ENCODE data around the gene DMKN. TPM values are rescaled to one million over a fixed set of nuclear protein-coding genes. Genes with fewer than 3 reads are reported as not detected.

DMKN gene
- total and polyA plus RNA-seq, 12 donors: 2.7 to 70.5 (median 19.7) TPM

DNA sequence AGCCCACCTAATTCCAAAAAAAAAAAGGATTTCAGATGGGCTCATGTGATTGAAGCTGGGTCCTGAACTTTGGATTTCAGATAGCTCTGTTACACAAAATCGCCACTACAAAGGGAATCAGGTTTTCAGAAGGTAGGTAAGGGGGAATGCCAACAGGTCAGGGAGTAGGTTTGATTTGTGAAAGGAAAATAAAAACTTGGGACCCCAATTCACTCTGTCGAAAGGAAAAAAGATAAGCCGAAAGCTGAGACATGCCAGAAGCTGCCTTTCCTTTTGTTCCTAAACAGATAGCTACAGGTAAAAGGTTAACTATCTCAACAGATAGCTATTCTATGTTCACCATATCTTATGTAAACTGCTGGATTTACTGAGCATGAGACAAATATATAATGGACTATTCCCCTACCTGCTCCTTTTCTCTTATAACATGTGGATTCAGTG, 27.2 kb downstream of the DMKN start:
- Histone ChIP-seq H3K9me3 (replicated peaks in 1 of 3) (no peaks in the 10 kb centered on the region), H3K27me3 (no peaks in the 10 kb centered on the region), H3K36me3 (replicated peaks in 1 of 2) (no peaks in the 10 kb centered on the region), H3K27ac (no peak overlapping the region), H3K4me3 (no peak overlapping the region), H3K4me1 (replicated peaks in 1 of 2) (no peaks in the 10 kb centered on the region)
- TF ChIP-seq, protein P1, sequence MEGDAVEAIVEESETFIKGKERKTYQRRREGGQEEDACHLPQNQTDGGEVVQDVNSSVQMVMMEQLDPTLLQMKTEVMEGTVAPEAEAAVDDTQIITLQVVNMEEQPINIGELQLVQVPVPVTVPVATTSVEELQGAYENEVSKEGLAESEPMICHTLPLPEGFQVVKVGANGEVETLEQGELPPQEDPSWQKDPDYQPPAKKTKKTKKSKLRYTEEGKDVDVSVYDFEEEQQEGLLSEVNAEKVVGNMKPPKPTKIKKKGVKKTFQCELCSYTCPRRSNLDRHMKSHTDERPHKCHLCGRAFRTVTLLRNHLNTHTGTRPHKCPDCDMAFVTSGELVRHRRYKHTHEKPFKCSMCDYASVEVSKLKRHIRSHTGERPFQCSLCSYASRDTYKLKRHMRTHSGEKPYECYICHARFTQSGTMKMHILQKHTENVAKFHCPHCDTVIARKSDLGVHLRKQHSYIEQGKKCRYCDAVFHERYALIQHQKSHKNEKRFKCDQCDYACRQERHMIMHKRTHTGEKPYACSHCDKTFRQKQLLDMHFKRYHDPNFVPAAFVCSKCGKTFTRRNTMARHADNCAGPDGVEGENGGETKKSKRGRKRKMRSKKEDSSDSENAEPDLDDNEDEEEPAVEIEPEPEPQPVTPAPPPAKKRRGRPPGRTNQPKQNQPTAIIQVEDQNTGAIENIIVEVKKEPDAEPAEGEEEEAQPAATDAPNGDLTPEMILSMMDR (IDR thresholded peaks at IDR 0.05): no peak
- TF ChIP-seq POLR2A (IDR thresholded peaks at IDR 0.05): no peak
- no peak for DNase-seq
- 66 to 72% (median 69%) methylated on average over 3 of the region's 3 CpGs for WGBS, 4 donors
- intact Hi-C loops (cut with DNase I): no loop called here

DNA sequence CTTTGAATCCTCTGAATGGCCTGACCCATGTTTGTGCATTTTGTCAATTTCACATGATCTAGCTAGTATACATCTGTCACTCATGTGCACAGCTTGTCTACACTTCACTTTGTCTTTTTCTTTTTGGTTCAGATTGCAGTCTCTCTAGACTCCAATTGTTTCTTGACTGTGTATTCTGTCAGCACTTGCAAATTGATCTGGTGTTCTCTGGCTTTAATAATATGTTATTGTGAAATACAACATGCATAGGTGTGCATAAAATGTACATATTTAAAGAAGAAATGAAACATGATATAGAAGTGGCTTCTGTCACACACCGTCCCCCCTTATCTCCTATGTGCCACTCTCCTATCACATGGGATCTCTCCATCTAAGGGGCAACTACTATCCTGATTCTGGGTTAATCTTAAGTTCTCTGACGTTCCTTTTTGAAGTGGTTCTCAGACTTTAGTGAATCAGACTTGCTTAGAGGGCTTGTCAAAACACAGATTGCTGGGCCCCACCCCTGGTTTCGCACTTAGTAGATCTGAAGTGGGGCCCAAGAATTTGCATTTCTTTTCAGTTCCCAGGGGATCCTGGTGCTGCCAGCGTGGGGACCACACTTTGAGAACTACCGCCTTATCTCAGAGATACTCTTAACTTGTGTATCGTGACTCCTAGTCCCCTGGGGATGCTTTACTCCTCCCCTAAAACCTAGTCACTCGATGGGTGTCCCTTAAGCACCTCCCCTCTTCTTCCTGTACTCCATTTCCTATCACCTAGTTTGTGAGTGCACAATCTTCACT, 29.0 kb downstream of the DMKN start:
- Histone ChIP-seq H3K9me3 (replicated peaks in 1 of 3) (no peaks in the 10 kb centered on the region), H3K4me3 (no peak overlapping the region), H3K36me3 (replicated peaks in 1 of 2) (no peaks in the 10 kb centered on the region), H3K27me3 (no peaks in the 10 kb centered on the region), H3K4me1 (replicated peaks in 1 of 2) (no peaks in the 10 kb centered on the region), H3K27ac (no peak overlapping the region)
- 73 to 81% (median 81%) methylated on average over 7 of the region's 7 CpGs for WGBS, 4 donors
- TF ChIP-seq, protein P1 (IDR thresholded peaks at IDR 0.05): no peak
- TF ChIP-seq POLR2A (IDR thresholded peaks at IDR 0.05): no peak
- intact Hi-C loops (cut with DNase I): no loop called here
- no peak for DNase-seq

DNA sequence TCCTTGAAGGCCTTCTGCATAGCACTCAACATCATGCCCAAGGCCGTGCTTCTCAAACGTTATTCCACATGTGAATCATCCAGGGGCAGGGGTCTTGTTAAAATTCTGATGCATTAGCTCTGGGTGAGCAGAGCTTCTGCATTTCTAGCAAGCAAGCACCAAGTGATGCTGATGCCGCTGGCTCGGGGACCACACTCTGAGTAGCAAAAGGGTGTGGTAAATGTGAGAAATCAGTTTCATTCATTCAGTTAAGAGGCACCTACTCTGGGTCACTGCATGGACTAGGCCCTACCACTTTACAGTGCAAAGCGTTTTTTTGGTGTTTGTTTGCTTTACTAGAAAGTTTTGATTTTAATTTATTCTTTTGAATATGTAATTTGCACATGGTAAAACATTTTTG, 30.4 kb downstream of the DMKN start:
- no peaks in the 10 kb centered on the region for H3K9me3 ChIP-seq (replicated peaks in 1 of 3)
- no peak for TF ChIP-seq POLR2A (IDR thresholded peaks at IDR 0.05)
- TF ChIP-seq, protein P1 (IDR thresholded peaks at IDR 0.05): no peak
- 63 to 75% (median 71%) methylated on average over 5 of the region's 5 CpGs for WGBS, 4 donors
- H3K36me3 ChIP-seq (replicated peaks in 1 of 2): no peaks in the 10 kb centered on the region
- no peaks in the 10 kb centered on the region for H3K27me3 ChIP-seq
- intact Hi-C loops (cut with DNase I): no loop called here
- H3K4me3 ChIP-seq: no peak overlapping the region
- H3K4me1 ChIP-seq (replicated peaks in 1 of 2): no peaks in the 10 kb centered on the region
- no peak for DNase-seq
- no peak overlapping the region for H3K27ac ChIP-seq

DNA sequence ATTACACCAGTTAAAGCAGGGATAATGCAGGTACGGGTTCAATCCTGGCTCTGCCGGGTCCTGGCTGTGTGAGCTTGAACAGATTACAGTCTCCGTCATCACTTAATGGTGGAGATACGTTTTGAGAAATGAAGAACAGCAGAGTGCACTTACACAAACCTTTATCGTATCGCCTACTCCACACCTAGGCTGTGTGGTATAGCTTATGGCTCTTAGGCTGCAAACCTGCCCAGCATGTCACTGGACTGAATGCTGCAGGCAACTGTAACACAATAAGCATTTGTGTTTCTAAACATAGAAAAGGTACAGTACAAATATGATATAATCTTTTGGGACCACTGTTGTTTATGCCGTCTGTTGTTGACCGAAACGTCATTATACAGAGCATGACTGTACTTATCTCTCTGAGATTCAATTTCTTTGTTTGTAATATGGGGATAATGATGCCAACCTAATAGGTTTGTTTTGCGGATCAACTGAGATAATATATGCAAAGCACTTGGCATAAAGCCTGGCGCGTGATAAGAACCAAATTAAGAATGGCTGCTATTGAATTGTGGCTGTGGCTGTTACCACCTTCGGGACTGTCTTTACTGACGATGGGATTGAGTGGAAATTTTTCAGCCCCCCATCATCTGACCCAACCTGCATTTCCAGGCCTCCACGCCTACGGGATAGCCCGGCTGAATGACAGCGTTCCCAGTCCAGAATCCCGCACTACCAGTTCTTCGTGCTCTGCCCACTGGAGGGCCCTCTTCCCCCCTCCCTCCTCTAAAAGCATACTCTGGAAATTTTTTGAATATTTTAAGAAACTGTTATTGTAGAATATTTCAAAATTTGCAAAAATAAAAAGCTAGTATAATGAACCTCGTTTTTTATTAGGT, 34.4 kb downstream of the DMKN start:
- Histone ChIP-seq H3K4me1 (replicated peaks in 1 of 2) (no peaks in the 10 kb centered on the region), H3K9me3 (replicated peaks in 1 of 3) (no peaks in the 10 kb centered on the region), H3K27me3 (no peaks in the 10 kb centered on the region), H3K4me3 (no peak overlapping the region), H3K27ac (no peak overlapping the region), H3K36me3 (replicated peaks in 1 of 2) (no peaks in the 10 kb centered on the region)
- DNase-seq: no peak
- intact Hi-C loops (cut with DNase I): no loop called here
- WGBS, 4 donors: 78 to 85% (median 84%) methylated on average over 21 of the region's 21 CpGs
- TF ChIP-seq POLR2A (IDR thresholded peaks at IDR 0.05): no peak
- TF ChIP-seq, protein P1 (IDR thresholded peaks at IDR 0.05): no peak

All from adrenal gland (tissue), 12 donors.